ENCODE results near the gene MRPS5. TPM values are rescaled to one million over a fixed set of nuclear protein-coding genes. Genes with fewer than 3 reads are reported as not detected.
A peak's percentile ranks its signal among the peaks of the same experiment; 100 is the strongest.

Gene MRPS5
- total and polyA plus RNA-seq, 7 experiments from 2014 or later: 26.3 to 72.9 (median 41.5) TPM

DNA sequence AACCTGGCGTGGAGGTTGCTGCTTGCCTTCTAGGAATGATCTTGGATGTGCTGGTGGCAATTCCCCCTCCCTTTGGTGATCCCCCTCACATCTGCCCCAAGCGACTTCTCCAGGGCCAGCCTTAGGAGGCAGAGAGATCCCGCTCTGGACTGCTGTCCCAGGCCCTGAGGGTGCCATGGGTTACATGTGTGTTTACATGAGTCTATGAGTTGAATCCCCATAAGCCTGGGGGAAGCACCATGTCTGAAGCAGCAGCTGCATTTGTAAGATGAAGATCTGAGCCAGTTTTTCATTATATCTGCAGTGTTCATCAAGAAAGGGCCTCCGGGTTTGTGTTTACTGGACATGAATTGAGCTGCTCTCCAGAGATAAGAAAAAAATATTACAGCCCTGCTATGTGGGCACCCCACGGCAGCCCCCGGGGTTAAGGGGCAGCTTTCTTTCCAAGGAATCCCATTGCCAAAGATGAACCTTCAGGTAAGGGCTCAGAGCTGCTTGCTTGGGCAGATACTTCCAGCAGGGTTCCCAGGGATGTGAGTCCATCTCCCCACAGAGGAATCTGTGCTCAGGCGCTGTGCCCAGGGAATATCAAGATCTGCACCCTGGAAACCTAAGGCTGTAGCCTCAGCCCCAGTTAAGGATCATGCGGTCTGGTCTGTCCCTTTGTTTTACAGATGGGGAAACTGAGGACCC lies 46.0 kb downstream of the MRPS5 start:
- DNase-seq (peak in 1 of 9 donors; percentile 39), ATAC-seq (no peak)
- peaks cover 22 to 73% of the 10 kb centered on the region in 2 donors for H3K4me1 ChIP-seq (ENCODE audit: control insufficient read depth in 2 of 2, insufficient read depth in 2 of 2, low read length in 2 of 2)
- H3K36me3 ChIP-seq (ENCODE audit: control insufficient read depth in 2 of 3, insufficient read depth in 3 of 3, low read length in 3 of 3): no peaks in the 10 kb centered on the region
- Mint-ChIP-seq H3K4me1 (peaks cover 28 to 89% (median 83%) of the 10 kb centered on the region in 7 donors), H3K27me3 (no peaks in the 10 kb centered on the region), H3K36me3 (peaks cover 0 to 31% (median 0%) of the 10 kb centered on the region in 5 donors), H3K27ac (peak overlapping the region; percentile 96 to 99 (median 98)), H3K4me3 (peak overlapping the region; percentile 85 to 97 (median 93)), H3K9me3 (peaks cover 0 to 6% (median 0%) of the 10 kb centered on the region in 11 donors)
- CTCF ChIA-PET: interaction anchor here (1.0 to 14.9 kb wide), 11 partner anchors 13 to 84 kb away, joined by 3 to 502 read pairs (median 4); partner anchors contain the start of genes MAL, MRPS5 and ZNF514
- H3K4me3 ChIP-seq (ENCODE audit: low read length): peak overlapping the region; percentile 90
- no peaks in the 10 kb centered on the region for H3K9me3 ChIP-seq (ENCODE audit: control insufficient read depth in 2 of 3, low read length in 3 of 3)
- POLR2A ChIA-PET: interaction anchor here (1.0 to 15.7 kb wide), 12 partner anchors 9 to 132 kb away, joined by 3 to 1031 read pairs (median 12); partner anchors contain the start of genes MAL, MRPS5, ZNF2 and ZNF514
- no peaks in the 10 kb centered on the region for H3K27me3 ChIP-seq (ENCODE audit: control insufficient read depth in 2 of 2, insufficient read depth in 2 of 2, low read length in 2 of 2)
- intact Hi-C loops (cut with micrococcal nuclease): loop anchor here (1.0 to 10.0 kb wide), 9 partner anchors 22 to 269 kb away; partner anchors contain the start of genes ZNF892 (in 2 of the 2) and ZNF2 (in 1 of the 2)
- peak overlapping the region; percentile 80 for H3K27ac ChIP-seq (ENCODE audit: low read depth, low read length)

DNA sequence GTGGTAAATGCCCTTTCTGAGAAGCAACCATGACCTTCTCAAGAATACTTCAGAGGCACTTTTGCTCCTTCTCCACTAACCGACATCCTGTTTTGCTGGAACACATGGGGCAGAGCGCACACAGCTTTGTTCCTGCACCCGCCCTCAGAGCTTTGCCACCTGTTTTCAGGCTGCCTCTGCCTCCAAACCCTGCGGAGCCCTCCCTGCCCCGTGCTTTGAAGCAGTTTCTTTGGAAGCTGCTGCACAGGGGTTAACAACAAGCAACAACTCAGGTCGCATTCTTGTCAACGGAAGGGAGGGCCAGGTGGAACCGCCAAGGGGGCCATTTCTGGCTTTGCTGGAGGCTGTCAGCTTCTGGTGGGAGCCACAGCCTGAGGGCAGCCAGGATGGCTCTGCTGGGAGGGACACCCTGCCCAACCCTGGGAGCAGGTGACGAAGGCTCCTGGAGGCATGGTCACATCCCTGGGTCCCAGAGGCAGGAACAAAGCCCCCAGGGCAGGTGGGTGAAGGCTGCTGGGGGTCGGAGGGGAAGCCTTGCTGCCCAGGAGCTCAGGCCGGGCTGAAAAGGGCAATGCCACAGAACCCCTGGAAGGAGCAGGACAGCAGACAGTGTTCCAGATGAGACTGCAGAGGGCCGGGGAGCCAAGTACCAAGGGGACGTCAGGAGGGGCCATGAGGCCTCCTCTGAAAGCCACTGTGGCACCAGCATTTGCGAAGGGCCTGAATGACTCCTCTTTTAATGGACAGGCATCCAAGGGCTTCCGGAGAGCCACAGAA lies 46.8 kb downstream of the MRPS5 start:
- Histone ChIP-seq H3K27ac (ENCODE audit: low read depth, low read length) (peak overlapping the region; percentile 80), H3K36me3 (ENCODE audit: control insufficient read depth in 2 of 3, insufficient read depth in 3 of 3, low read length in 3 of 3) (no peaks in the 10 kb centered on the region), H3K4me3 (ENCODE audit: low read length) (peak overlapping the region; percentile 90), H3K27me3 (ENCODE audit: control insufficient read depth in 2 of 2, insufficient read depth in 2 of 2, low read length in 2 of 2) (no peaks in the 10 kb centered on the region), H3K9me3 (ENCODE audit: control insufficient read depth in 2 of 3, low read length in 3 of 3) (no peaks in the 10 kb centered on the region), H3K4me1 (ENCODE audit: control insufficient read depth in 2 of 2, insufficient read depth in 2 of 2, low read length in 2 of 2) (peaks cover 22 to 73% of the 10 kb centered on the region in 2 donors)
- Mint-ChIP-seq H3K4me1 (peaks cover 25 to 85% (median 78%) of the 10 kb centered on the region in 7 donors), H3K27ac (peak overlapping the region; percentile 96 to 99 (median 98)), H3K27me3 (no peaks in the 10 kb centered on the region), H3K9me3 (peaks cover 0 to 6% (median 0%) of the 10 kb centered on the region in 11 donors), H3K4me3 (peak overlapping the region; percentile 85 to 97 (median 93)), H3K36me3 (peaks cover 0 to 31% (median 0%) of the 10 kb centered on the region in 5 donors)
- intact Hi-C loops (cut with micrococcal nuclease): loop anchor here (1.0 to 10.0 kb wide), 5 partner anchors 13 to 270 kb away; partner anchors contain the start of genes ZNF2 (in 1 of the 2) and ZNF892 (in 1 of the 2)
- DNase-seq: peak; percentile 35 to 92 (median 88)
- ChIA-PET POLR2A (interaction anchor here (0.6 to 15.7 kb wide), 12 partner anchors 16 to 93 kb away, joined by 3 to 1031 read pairs (median 12); partner anchors contain the start of genes MAL, MRPS5, ZNF2 and ZNF514), CTCF (interaction anchor here (0.9 to 14.9 kb wide), 9 partner anchors 12 to 85 kb away, joined by 3 to 502 read pairs (median 6); partner anchors contain the start of genes MAL, MRPS5 and ZNF514)
- ATAC-seq: peak; percentile 75

DNA sequence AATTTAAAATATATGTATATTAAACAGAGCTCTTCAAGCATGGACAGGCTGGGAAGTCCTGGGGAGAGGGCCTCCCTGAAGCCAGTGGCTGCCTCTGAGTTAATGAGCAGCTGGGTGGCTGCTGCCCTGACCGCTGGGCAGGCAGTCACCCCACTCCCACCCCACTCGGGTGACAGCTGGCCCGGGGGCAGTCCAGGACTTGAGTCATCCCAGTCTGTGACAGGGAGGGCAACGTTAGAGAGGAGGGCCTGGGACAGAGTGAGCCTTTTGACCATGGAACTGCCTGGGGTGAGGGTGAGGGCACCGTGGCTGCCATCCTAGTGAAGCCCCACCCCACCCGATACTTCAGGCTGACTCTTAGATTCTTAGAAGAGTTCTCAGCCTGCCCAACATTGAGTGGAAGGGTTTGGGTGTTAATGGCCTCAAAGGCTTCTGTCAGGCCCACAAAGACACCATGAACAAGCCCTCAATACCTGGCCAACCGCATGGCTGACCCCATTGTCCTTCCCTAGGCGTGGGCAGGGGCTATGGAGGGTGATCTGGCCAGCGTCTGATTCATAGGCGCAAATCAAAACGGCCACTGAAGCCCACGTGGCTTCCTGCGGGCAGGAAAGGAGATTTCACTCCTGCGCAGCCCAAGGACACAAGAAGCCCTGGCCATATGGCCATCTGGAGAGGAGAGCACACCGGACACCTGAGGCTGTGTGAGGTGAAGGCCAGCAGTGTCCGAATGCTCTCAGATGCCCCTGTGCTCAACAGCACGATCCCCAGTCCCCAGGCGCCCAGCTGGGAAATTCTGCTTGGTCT lies 47.5 kb downstream of the MRPS5 start:
- peaks cover 0 to 6% (median 0%) of the 10 kb centered on the region in 11 donors for H3K9me3 Mint-ChIP-seq
- Histone ChIP-seq H3K27ac (ENCODE audit: low read depth, low read length) (peak overlapping the region; percentile 80), H3K27me3 (ENCODE audit: control insufficient read depth in 2 of 2, insufficient read depth in 2 of 2, low read length in 2 of 2) (no peaks in the 10 kb centered on the region), H3K9me3 (ENCODE audit: control insufficient read depth in 2 of 3, low read length in 3 of 3) (no peaks in the 10 kb centered on the region), H3K4me1 (ENCODE audit: control insufficient read depth in 2 of 2, insufficient read depth in 2 of 2, low read length in 2 of 2) (peaks cover 22 to 67% of the 10 kb centered on the region in 2 donors), H3K36me3 (ENCODE audit: control insufficient read depth in 2 of 3, insufficient read depth in 3 of 3, low read length in 3 of 3) (no peaks in the 10 kb centered on the region), H3K4me3 (ENCODE audit: low read length) (peak overlapping the region; percentile 90)
- H3K4me3 Mint-ChIP-seq: peak overlapping the region; percentile 85 to 97 (median 93)
- CTCF ChIA-PET: interaction anchor here (0.9 to 14.9 kb wide), 7 partner anchors 11 to 51 kb away, joined by 3 to 502 read pairs (median 9); partner anchors contain the start of genes MAL and MRPS5
- intact Hi-C loops (cut with micrococcal nuclease): loop anchor here (1.0 to 10.0 kb wide), 3 partner anchors 12 to 271 kb away; partner anchors contain the start of gene ZNF2 (in 1 of the 2)
- peaks cover 0 to 31% (median 0%) of the 10 kb centered on the region in 5 donors for H3K36me3 Mint-ChIP-seq
- no peaks in the 10 kb centered on the region for H3K27me3 Mint-ChIP-seq
- no peak for DNase-seq
- POLR2A ChIA-PET: interaction anchor here (0.7 to 15.7 kb wide), 10 partner anchors 17 to 1076 kb away, joined by 3 to 1031 read pairs (median 20); partner anchors contain the start of genes MAL, MRPS5, ZNF2 and ZNF514
- peaks cover 18 to 77% (median 72%) of the 10 kb centered on the region in 7 donors for H3K4me1 Mint-ChIP-seq
- ATAC-seq: no peak
- H3K27ac Mint-ChIP-seq: peak overlapping the region; percentile 96 to 99 (median 98)

DNA sequence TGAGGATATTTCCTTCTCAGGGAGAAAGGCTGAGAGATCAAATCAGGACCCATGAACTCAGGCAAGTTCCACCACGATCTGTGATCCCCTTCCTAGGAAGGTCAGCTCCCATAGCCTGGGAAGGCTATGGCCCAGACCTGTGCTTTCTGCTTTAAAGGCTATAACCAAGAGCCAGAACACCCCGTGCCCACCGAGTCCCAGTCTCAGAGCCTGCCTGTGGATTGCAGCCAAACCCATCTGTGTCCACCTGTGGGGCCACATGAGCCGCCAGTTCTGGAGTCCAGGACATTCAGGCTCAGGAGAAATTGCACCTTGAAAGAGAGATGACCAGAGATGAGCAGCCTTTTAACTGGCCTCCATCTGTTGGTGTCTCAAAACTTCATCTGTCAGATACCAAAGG lies 49.2 kb downstream of the MRPS5 start:
- DNase-seq: no peak
- Mint-ChIP-seq H3K36me3 (peaks cover 0 to 37% (median 0%) of the 10 kb centered on the region in 5 donors), H3K27me3 (no peaks in the 10 kb centered on the region), H3K4me1 (peaks cover 9 to 66% (median 59%) of the 10 kb centered on the region in 7 donors), H3K27ac (peak overlapping the region; percentile 20 to 99 (median 97)), H3K4me3 (peak overlapping the region in 6 of 10 donors; percentile 4 to 96 (median 27)), H3K9me3 (peaks cover 0 to 6% (median 0%) of the 10 kb centered on the region in 11 donors)
- H3K9me3 ChIP-seq (ENCODE audit: control insufficient read depth in 2 of 3, low read length in 3 of 3): no peaks in the 10 kb centered on the region
- H3K36me3 ChIP-seq (ENCODE audit: control insufficient read depth in 2 of 3, insufficient read depth in 3 of 3, low read length in 3 of 3): no peaks in the 10 kb centered on the region
- peak overlapping the region; percentile 11 for H3K27ac ChIP-seq (ENCODE audit: low read depth, low read length)
- intact Hi-C loops (cut with micrococcal nuclease): loop anchor here in 1 of 2 donors (10.0 kb wide), 1 partner anchor 272 kb away; no protein-coding TSS in a partner anchor
- POLR2A ChIA-PET: interaction anchor here (0.6 to 15.7 kb wide), 5 partner anchors 12 to 44 kb away, joined by 3 to 1031 read pairs (median 4); partner anchors contain the start of gene MAL
- peaks cover 22 to 51% of the 10 kb centered on the region in 2 donors for H3K4me1 ChIP-seq (ENCODE audit: control insufficient read depth in 2 of 2, insufficient read depth in 2 of 2, low read length in 2 of 2)
- CTCF ChIA-PET: interaction anchor here (1.1 to 8.6 kb wide), 4 partner anchors 10 to 46 kb away, joined by 4 to 163 read pairs (median 48); no protein-coding TSS in a partner anchor
- no peak overlapping the region for H3K4me3 ChIP-seq (ENCODE audit: low read length)
- no peaks in the 10 kb centered on the region for H3K27me3 ChIP-seq (ENCODE audit: control insufficient read depth in 2 of 2, insufficient read depth in 2 of 2, low read length in 2 of 2)
- ATAC-seq: no peak

DNA sequence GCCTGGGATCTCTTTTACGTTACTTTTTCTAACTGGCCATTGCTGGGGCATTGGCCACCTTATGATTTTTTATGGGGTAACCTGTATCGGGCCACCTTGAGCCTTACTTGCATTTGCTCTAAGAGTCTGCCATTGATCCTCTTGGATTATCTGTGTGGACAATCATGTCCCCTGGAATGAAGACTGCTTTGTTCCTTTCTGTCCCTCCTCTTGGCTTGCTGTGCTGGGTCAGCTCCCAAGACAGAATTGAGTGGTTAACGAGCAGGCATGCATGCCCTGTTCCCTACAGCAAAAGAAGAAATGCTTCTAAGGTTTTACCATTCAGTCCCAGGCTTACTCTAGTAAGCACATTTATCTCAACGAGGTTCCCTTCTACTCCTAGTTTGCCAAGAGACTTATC lies 49.8 kb downstream of the MRPS5 start:
- CTCF ChIA-PET: interaction anchor here (0.9 to 1.5 kb wide), 2 partner anchors 41 to 49 kb away, joined by 3 to 12 read pairs; no protein-coding TSS in a partner anchor
- ATAC-seq: no peak
- Mint-ChIP-seq H3K36me3 (peaks cover 0 to 37% (median 0%) of the 10 kb centered on the region in 5 donors), H3K27me3 (no peaks in the 10 kb centered on the region), H3K4me3 (peak overlapping the region in 2 of 10 donors; percentile 9 to 96), H3K27ac (peak overlapping the region in 8 of 9 donors; percentile 20 to 99 (median 98)), H3K4me1 (peaks cover 7 to 61% (median 54%) of the 10 kb centered on the region in 7 donors), H3K9me3 (peaks cover 0 to 6% (median 0%) of the 10 kb centered on the region in 11 donors)
- H3K4me3 ChIP-seq (ENCODE audit: low read length): no peak overlapping the region
- no peaks in the 10 kb centered on the region for H3K36me3 ChIP-seq (ENCODE audit: control insufficient read depth in 2 of 3, insufficient read depth in 3 of 3, low read length in 3 of 3)
- no peaks in the 10 kb centered on the region for H3K9me3 ChIP-seq (ENCODE audit: control insufficient read depth in 2 of 3, low read length in 3 of 3)
- POLR2A ChIA-PET: interaction anchor here (10.0 to 15.7 kb wide), 2 partner anchors 16 to 44 kb away, joined by 581 to 1031 read pairs; partner anchors contain the start of gene MAL
- H3K4me1 ChIP-seq (ENCODE audit: control insufficient read depth in 2 of 2, insufficient read depth in 2 of 2, low read length in 2 of 2): peaks cover 22 to 45% of the 10 kb centered on the region in 2 donors
- H3K27ac ChIP-seq (ENCODE audit: low read depth, low read length): no peak overlapping the region
- intact Hi-C loops (cut with micrococcal nuclease): loop anchor here in 1 of 2 donors (10.0 kb wide), 1 partner anchor 273 kb away; no protein-coding TSS in a partner anchor
- H3K27me3 ChIP-seq (ENCODE audit: control insufficient read depth in 2 of 2, insufficient read depth in 2 of 2, low read length in 2 of 2): no peaks in the 10 kb centered on the region
- DNase-seq: no peak
